H1 (cell line): ENCODE measurements around the gene WWP2. TPM values are rescaled to one million over a fixed set of nuclear protein-coding genes. Genes with fewer than 3 reads are reported as not detected.

ENCODE experiments used
- CTCF ChIA-PET: fragments of 300-600 bp; sonication (Branson Sonifier 250); formaldehyde crosslinking; loops from one replicate; lab custom pipeline; 2021; ENCODE audit not compliant: partially characterized antibody; lab: Charles Lee
- POLR2A ChIA-PET: fragments of 300-600 bp; sonication (Branson Sonifier 250); formaldehyde crosslinking; loops from one replicate; lab custom pipeline; 2021; ENCODE audit warnings: inconsistent platforms; ENCODE audit not compliant: partially characterized antibody; lab: Charles Lee
- DNase-seq, 2 experiments: peaks; one replicate each; pipeline versions ENCODE4 v3.0.0 to v3.0.0-alpha.2; 2010 to 2022; ENCODE audit warnings: low spot score in 2 of 2, low read depth in 1 of 2, mixed read lengths in 1 of 2
- FAIRE-seq: peaks from 2 replicates; lab custom pipeline; 2011; peaks lifted over from hg19 to GRCh38; lab: Jason Lieb, UNC
- H2AFZ ChIP-seq: 2 replicates; pipeline ENCODE4 v1.8.1; 2012; ENCODE audit warnings: low read length, inconsistent platforms
- H2AK5ac ChIP-seq: 2 replicates; pipeline ENCODE4 v1.6.1; 2013; ENCODE audit warnings: low read depth, low read length
- H2BK120ac ChIP-seq: replicated peaks from 2 replicates; pipeline ENCODE3; 2013; ENCODE audit warnings: low read depth, low read length, inconsistent platforms
- H2BK12ac ChIP-seq: 2 replicates; pipeline ENCODE4 v1.6.1; 2013; ENCODE audit warnings: low read depth, low read length
- H2BK15ac ChIP-seq: 2 replicates; pipeline ENCODE4 v1.6.1; 2013; ENCODE audit warnings: low read length
- H2BK20ac ChIP-seq: 2 replicates; pipeline ENCODE4 v1.6.1; 2013; ENCODE audit warnings: low read length
- H2BK5ac ChIP-seq: 2 replicates; pipeline ENCODE4 v1.6.1; 2013; ENCODE audit warnings: low read depth, low read length
- H3K14ac ChIP-seq: 2 replicates; pipeline ENCODE4 v1.6.1; 2013; ENCODE audit warnings: inconsistent platforms; ENCODE audit not compliant: insufficient read length
- H3K18ac ChIP-seq: 2 replicates; pipeline ENCODE4 v1.6.1; 2013; ENCODE audit warnings: low read length; ENCODE audit errors: extremely low read depth
- H3K23ac ChIP-seq: 2 replicates; pipeline ENCODE4 v1.6.1; 2013; ENCODE audit warnings: inconsistent platforms; ENCODE audit not compliant: insufficient read length
- H3K23me2 ChIP-seq: 2 replicates; pipeline ENCODE4 v1.6.1; 2013; ENCODE audit warnings: low read depth, low read length
- H3K27ac ChIP-seq: 2 replicates; pipeline ENCODE4 v1.6.1; 2011; ENCODE audit warnings: low read depth, low read length, inconsistent platforms
- H3K27me3 ChIP-seq, 4 experiments: replicated peaks in 1 of 4; 1 replicate in 1 of 4; 2 replicates in 3 of 4; pipeline versions ENCODE4 v1.6.1 to v1.8.1; 2011 to 2013; ENCODE audit warnings: low read length in 3 of 4, mild to moderate bottlenecking in 3 of 4, inconsistent platforms in 2 of 4, mixed read lengths in 2 of 4, moderate library complexity in 1 of 4; ENCODE audit not compliant: control insufficient read depth in 3 of 4, insufficient read depth in 3 of 4; ENCODE audit errors: extremely low read depth in 1 of 4
- H3K36me3 ChIP-seq, 4 experiments: 2 replicates each; pipeline versions ENCODE4 v1.6.1 to v1.8.1; 2011 to 2013; ENCODE audit warnings: mild to moderate bottlenecking in 4 of 4, low read length in 3 of 4, moderate library complexity in 2 of 4, control low read depth in 1 of 4, inconsistent platforms in 1 of 4; ENCODE audit not compliant: insufficient read depth in 4 of 4, control insufficient read depth in 2 of 4
- H3K4ac ChIP-seq: replicated peaks from 2 replicates; pipeline ENCODE3; 2013; ENCODE audit warnings: low read length, low read depth, mixed read lengths, inconsistent platforms; ENCODE audit not compliant: insufficient read length
- H3K4me1 ChIP-seq, 4 experiments: replicated peaks in 1 of 4; 1 replicate in 1 of 4; 2 replicates in 3 of 4; pipeline versions ENCODE4 v1.6.1 to v1.8.1; 2011 to 2013; ENCODE audit warnings: low read length in 3 of 4, inconsistent platforms in 2 of 4, mixed read lengths in 1 of 4; ENCODE audit not compliant: insufficient read depth in 4 of 4, control insufficient read depth in 3 of 4
- H3K4me2 ChIP-seq, 2 experiments: 2 replicates each; pipeline versions ENCODE4 v1.6.1 to v1.8.1; 2011 to 2013; ENCODE audit warnings: low read depth in 2 of 2, low read length in 2 of 2, control low read depth in 1 of 2, inconsistent platforms in 1 of 2, mild to moderate bottlenecking in 1 of 2; ENCODE audit not compliant: insufficient read depth in 1 of 2
- H3K4me3 ChIP-seq, 4 experiments: fragments of 200-600, 300-600 bp in 1 of 4; sonication (generic), shearing (Covaris generic), sonication (Bioruptor Twin) in 1 of 4; 2 replicates each; pipeline versions ENCODE4 v1.5.1 to v1.8.1; 2011 to 2016; ENCODE audit warnings: low read length in 4 of 4, low read depth in 3 of 4, control low read depth in 2 of 4, inconsistent platforms in 2 of 4, mild to moderate bottlenecking in 2 of 4, mixed read lengths in 1 of 4, moderate library complexity in 1 of 4; ENCODE audit not compliant: insufficient read depth in 2 of 4; ENCODE audit errors: extremely low read depth in 1 of 4
- H3K56ac ChIP-seq: replicated peaks from 2 replicates; pipeline ENCODE3; 2013; ENCODE audit warnings: low read depth, mild to moderate bottlenecking, mixed read lengths, low read length, inconsistent platforms; ENCODE audit not compliant: insufficient read length
- H3K79me1 ChIP-seq: 2 replicates; pipeline ENCODE4 v1.6.1; 2013; ENCODE audit warnings: low read depth, low read length, control low read depth
- H3K79me2 ChIP-seq, 2 experiments: 2 replicates each; pipeline versions ENCODE4 v1.6.1 to v1.8.1; 2012 to 2013; ENCODE audit warnings: low read length in 2 of 2, mild to moderate bottlenecking in 2 of 2, inconsistent platforms in 1 of 2; ENCODE audit not compliant: insufficient read depth in 2 of 2, control insufficient read depth in 1 of 2
- H3K9ac ChIP-seq, 4 experiments: replicated peaks in 1 of 4; 1 replicate in 1 of 4; 2 replicates in 3 of 4; pipeline versions ENCODE4 v1.6.1 to v1.8.1; 2011 to 2013; ENCODE audit warnings: low read depth in 3 of 4, low read length in 3 of 4, control low read depth in 2 of 4, mild to moderate bottlenecking in 2 of 4, moderate library complexity in 2 of 4, inconsistent platforms in 1 of 4; ENCODE audit errors: extremely low read depth in 1 of 4
- H3K9me3 ChIP-seq, 2 experiments: 2 replicates each; pipeline versions ENCODE4 v1.6.1 to v1.8.1; 2012 to 2013; ENCODE audit warnings: mild to moderate bottlenecking in 2 of 2, moderate library complexity in 2 of 2, control low read depth in 1 of 2, inconsistent platforms in 1 of 2, low read depth in 1 of 2, low read length in 1 of 2, mixed read lengths in 1 of 2; ENCODE audit not compliant: insufficient read depth in 2 of 2
- H4K20me1 ChIP-seq, 2 experiments: replicated peaks in 1 of 2; 2 replicates each; pipeline versions ENCODE3 to v1.8.1; 2011 to 2013; ENCODE audit warnings: inconsistent platforms in 2 of 2, low read length in 2 of 2, mild to moderate bottlenecking in 1 of 2; ENCODE audit not compliant: insufficient read depth in 2 of 2, control insufficient read depth in 1 of 2
- H4K5ac ChIP-seq: 2 replicates; pipeline ENCODE4 v1.6.1; 2013; ENCODE audit warnings: low read length, low read depth, mixed read lengths, inconsistent platforms; ENCODE audit not compliant: insufficient read length
- H4K8ac ChIP-seq: 2 replicates; pipeline ENCODE4 v1.8.0; 2013; ENCODE audit warnings: mild to moderate bottlenecking, moderate library complexity, low read length, inconsistent platforms; ENCODE audit not compliant: insufficient read depth; ENCODE audit errors: extremely low read depth
- H4K91ac ChIP-seq: replicated peaks from 2 replicates; pipeline ENCODE3; 2013; ENCODE audit warnings: low read length, mixed read lengths, inconsistent platforms; ENCODE audit not compliant: insufficient read length
- BRCA1 ChIP-seq: IDR thresholded peaks from 2 replicates; pipeline ENCODE4 v1.6.1; 2012; ENCODE audit warnings: low read depth, low read length, improper control_type of control experiment
- CHD1 ChIP-seq: IDR thresholded peaks from 2 replicates; pipeline ENCODE4 v1.6.1; 2012; ENCODE audit warnings: low read depth, low read length, improper control_type of control experiment
- EP300 ChIP-seq, 2 experiments: IDR thresholded peaks; 1 replicate in 1 of 2; 2 replicates in 1 of 2; pipeline ENCODE4 v1.6.1; 2011 to 2012; ENCODE audit warnings: low read depth in 2 of 2, low read length in 2 of 2, mild to moderate bottlenecking in 2 of 2, borderline replicate concordance in 1 of 2, inconsistent platforms in 1 of 2, moderate library complexity in 1 of 2
- FOSL1 ChIP-seq: IDR thresholded peaks from 2 replicates; pipeline ENCODE4 v1.6.1; 2011; ENCODE audit warnings: mild to moderate bottlenecking, low read depth, low read length, moderate library complexity; ENCODE audit not compliant: insufficient read depth
- JUN ChIP-seq: IDR thresholded peaks from 2 replicates; pipeline ENCODE4 v1.6.1; 2011; ENCODE audit warnings: low read depth, mild to moderate bottlenecking, improper control_type of control experiment, low read length
- KDM1A ChIP-seq: fragments of 200-600, 300-600 bp; sonication (generic); IDR thresholded peaks from 2 replicates; pipeline ENCODE4 v1.7.1; 2016; ENCODE audit warnings: mild to moderate bottlenecking, low read length, borderline replicate concordance
- TAF7 ChIP-seq: optimal IDR thresholded peaks from 2 replicates; pipeline ENCODE3; 2011; ENCODE audit warnings: low read depth, mild to moderate bottlenecking, inconsistent platforms, low read length, moderate library complexity, borderline replicate concordance
- ZNF274 ChIP-seq: IDR thresholded peaks from 2 replicates; pipeline ENCODE4 v1.7.0; 2012; ENCODE audit warnings: low read length, borderline replicate concordance; ENCODE audit errors: extremely low read depth
- WGBS, 2 experiments: shearing (Covaris generic) in 1 of 2; methylation state at CpG; one replicate each; pipeline versions ENCODE4 v1.1.6 to v1.1.7; 2013 to 2015; ENCODE audit warnings: low lambda C conversion rate in 2 of 2, mixed read lengths in 2 of 2, inconsistent platforms in 1 of 2, low coverage in 1 of 2, missing lambda C conversion rate in 1 of 2; ENCODE audit not compliant: insufficient replicate concordance in 2 of 2, insufficient coverage in 1 of 2, insufficient read length in 1 of 2; ENCODE audit errors: extremely low coverage in 1 of 2, missing lambda C conversion rate in 1 of 2; 5-methylcytosine and 5-hydroxymethylcytosine counted together
- polyA plus RNA-seq, 7 experiments: library from polyadenylated mRNA; depleted of rRNA in 3 of 7; stranded (reverse) in 5 of 7; unstranded in 2 of 7; fragments of >200 nt in 5 of 7; fragments of 200-250 nt in 2 of 7; gene quantifications; 1 replicate in 5 of 7; 2 replicates in 1 of 7; 4 replicates in 1 of 7; pipeline versions ENCODE4 v1.2.1 to v1.2.3, GENCODE V29; 2011 to 2013; ENCODE audit warnings: missing spikeins in 2 of 7, mixed read lengths in 2 of 7
- total RNA-seq: library from RNA; stranded (reverse); fragmentation: NEBNext Ultra II Directional; extraction: Animal tissue kit (Norgen Biotek cat#: 25700); gene quantifications from 2 replicates; pipeline ENCODE4 v1.2.1, GENCODE V29; 2021

WWP2 gene
- total and polyA plus RNA-seq, 2 of the 8 experiments (the other 6 are each of a cell fraction or from before 2014, with no cell fraction given) = 14.1 to 42.2 TPM

DNA sequence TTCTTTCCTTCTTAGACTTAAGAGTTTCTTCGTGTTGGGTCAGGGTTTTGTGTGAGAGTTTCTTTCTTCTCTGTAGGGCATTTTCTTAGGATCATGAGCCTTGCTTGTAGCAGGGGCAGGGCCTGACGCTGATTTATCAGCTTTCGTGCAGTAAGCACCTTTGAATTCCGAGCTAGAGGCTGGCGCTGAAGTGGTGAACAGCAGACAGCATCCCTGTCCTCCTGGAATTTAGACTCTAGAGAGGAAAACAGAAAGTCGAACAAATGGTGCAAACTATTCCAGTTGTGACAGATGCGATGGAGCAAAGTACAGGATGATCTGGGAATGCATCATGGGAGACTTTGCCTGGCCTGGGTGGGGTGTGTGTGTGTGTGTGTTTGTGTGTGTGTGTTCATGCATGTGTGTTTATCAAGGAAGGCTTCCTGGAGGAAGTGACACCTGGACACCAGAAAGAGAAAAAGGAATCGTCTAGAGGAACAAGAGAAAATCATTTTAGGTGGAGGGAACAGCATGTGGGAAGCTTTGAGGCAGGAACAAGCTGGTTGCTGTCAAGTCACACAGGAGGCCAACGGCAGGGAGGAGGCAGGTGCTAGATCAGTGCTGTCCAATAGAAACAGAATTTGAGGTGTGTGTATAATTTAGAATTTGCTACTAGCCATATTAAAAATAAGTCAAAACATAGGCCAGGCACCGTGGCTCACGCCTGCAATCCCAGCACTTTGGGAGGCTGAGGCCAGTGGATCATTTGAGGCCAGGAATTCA lies 60.2 kb downstream of the WWP2 start:
- no peak overlapping the region for H4K8ac ChIP-seq
- no peak overlapping the region for H2BK15ac ChIP-seq
- H3K9ac ChIP-seq = no peak overlapping the region; a peak in 1 of 7 replicates
- no peak overlapping the region for H3K18ac ChIP-seq
- no peaks in the 10 kb centered on the region for H3K9me3 ChIP-seq
- TF ChIP-seq KDM1A (no peak), FOSL1 (no peak), CHD1 (no peak), EP300 (IDR thresholded peaks at IDR 0.05; ENCODE audit: borderline replicate concordance in 1 of 2, low read depth in 2 of 2, low read length in 2 of 2) (no peak), JUN (no peak), TAF7 (no peak), BRCA1 (no peak), ZNF274 (no peak)
- H2BK12ac ChIP-seq = no peak overlapping the region
- peaks cover 3 to 10% (median 5%) of the 10 kb centered on the region in 4 experiments; a peak in 6 of 7 replicates for H3K4me1 ChIP-seq
- no peak overlapping the region for H4K5ac ChIP-seq
- no peak overlapping the region for H2BK120ac ChIP-seq
- ChIA-PET POLR2A (no interaction called here), CTCF (interaction anchor here (0.8 to 2.3 kb wide), 10 partner anchors 10 to 108 kb away, joined by 3 to 8 read pairs (median 4); no protein-coding TSS in a partner anchor)
- peaks cover 2% of the 10 kb centered on the region; the same call in 1 of the 2 replicates for H3K23me2 ChIP-seq
- FAIRE-seq (no peak), DNase-seq (no peak)
- no peaks in the 10 kb centered on the region for H3K27me3 ChIP-seq
- H2AK5ac ChIP-seq = no peak overlapping the region; the same call in 1 of the 2 replicates
- no peaks in the 10 kb centered on the region for H4K20me1 ChIP-seq
- no peak overlapping the region for H3K14ac ChIP-seq
- no peak overlapping the region for H3K4me2 ChIP-seq
- no peak overlapping the region for H2BK5ac ChIP-seq
- no peak overlapping the region for H4K91ac ChIP-seq
- H3K23ac ChIP-seq = no peak overlapping the region
- no peak overlapping the region for H3K56ac ChIP-seq
- H3K4me3 ChIP-seq = no peak overlapping the region
- H3K4ac ChIP-seq = no peak overlapping the region
- H3K27ac ChIP-seq = no peak overlapping the region
- no peaks in the 10 kb centered on the region for H3K79me2 ChIP-seq
- WGBS, 2 experiments = 92% methylated on average over 11 of the region's 11 CpGs; no CpG with 5 or more reads in 1 of the 2 experiments
- no peak overlapping the region for H2BK20ac ChIP-seq
- no peaks in the 10 kb centered on the region for H3K36me3 ChIP-seq
- no peaks in the 10 kb centered on the region for H3K79me1 ChIP-seq
- no peak overlapping the region for H2AFZ ChIP-seq
